Endothelial cell of umbilical vein (primary cell): Measurements from ENCODE around the gene PDAP1. TPM values are rescaled to one million over a fixed set of nuclear protein-coding genes. Genes with fewer than 3 reads are reported as not detected.

Experiments
- BruUV-seq: library from RNA; stranded (reverse); fragments of 400-500 nt; replicated peaks from 2 replicates; lab custom pipeline; 2021; lab: Mats Ljungman, UMichigan
- CTCF ChIA-PET: fragments of 300-600, 350-600 bp; sonication (Branson Sonifier 250); formaldehyde crosslinking; loops from one replicate; lab custom pipeline; 2021; ENCODE audit warnings: antibody characterized with exemption, inconsistent platforms; lab: Charles Lee
- POLR2A ChIA-PET: fragments of 300-600, 350-600 bp; sonication (Branson Sonifier 250); formaldehyde crosslinking; loops from one replicate; lab custom pipeline; 2021; ENCODE audit warnings: antibody characterized with exemption, inconsistent platforms; lab: Charles Lee
- DNase-seq: peaks from one replicate; pipeline ENCODE4 v3.0.0-alpha.2; 2011; ENCODE audit warnings: low read depth, low spot score
- FAIRE-seq: peaks from 2 replicates; lab custom pipeline; 2011; peaks lifted over from hg19 to GRCh38; lab: Jason Lieb, UNC
- H2AFZ ChIP-seq: 2 replicates; pipeline ENCODE4 v1.6.0; 2012; ENCODE audit warnings: low read depth, low read length, control low read depth, inconsistent platforms
- H3K27ac ChIP-seq: 2 replicates; pipeline ENCODE4 v1.5.1; 2011; ENCODE audit warnings: low read depth, mild to moderate bottlenecking, control low read depth, low read length, moderate library complexity; ENCODE audit not compliant: insufficient read depth
- H3K27me3 ChIP-seq, 2 experiments: 2 replicates each; pipeline versions ENCODE4 v1.6.0 to v1.6.1; 2011; ENCODE audit warnings: low read length in 2 of 2, mixed read lengths in 1 of 2; ENCODE audit not compliant: control insufficient read depth in 2 of 2, insufficient read depth in 2 of 2
- H3K36me3 ChIP-seq, 2 experiments: 2 replicates in 1 of 2; 3 replicates in 1 of 2; pipeline ENCODE4 v1.5.1; 2011; ENCODE audit warnings: low read length in 2 of 2, mild to moderate bottlenecking in 1 of 2, moderate library complexity in 1 of 2; ENCODE audit not compliant: control insufficient read depth in 2 of 2, insufficient read depth in 2 of 2; ENCODE audit errors: extremely low read depth in 1 of 2
- H3K4me1 ChIP-seq: 3 replicates; pipeline ENCODE4 v1.5.1; 2011; ENCODE audit warnings: mild to moderate bottlenecking, low read length; ENCODE audit not compliant: control insufficient read depth, insufficient read depth; ENCODE audit errors: extremely low read depth
- H3K4me2 ChIP-seq: 2 replicates; pipeline ENCODE4 v1.6.1; 2011; ENCODE audit warnings: low read length, control low read depth, mixed read lengths; ENCODE audit not compliant: insufficient read depth
- H3K4me3 ChIP-seq, 3 experiments: fragments of 200-600 bp in 1 of 3; sonication (generic), shearing (Covaris generic) in 1 of 3; replicated peaks in 1 of 3; 2 replicates each; pipeline ENCODE4 v1.5.1; 2011 to 2016; ENCODE audit warnings: control low read depth in 3 of 3, low read length in 3 of 3, mild to moderate bottlenecking in 2 of 3, inconsistent platforms in 1 of 3, low read depth in 1 of 3, moderate library complexity in 1 of 3; ENCODE audit not compliant: insufficient read depth in 1 of 3
- H3K79me2 ChIP-seq: 2 replicates; pipeline ENCODE4 v1.6.0; 2012; ENCODE audit warnings: low read length, inconsistent platforms; ENCODE audit not compliant: control insufficient read depth, insufficient read depth
- H3K9ac ChIP-seq: replicated peaks from 2 replicates; pipeline ENCODE3; 2011; ENCODE audit warnings: low read length, control low read depth; ENCODE audit not compliant: insufficient read depth; ENCODE audit errors: extremely low read depth
- H3K9me1 ChIP-seq: replicated peaks from 3 replicates; pipeline ENCODE4 v1.6.0; 2011; ENCODE audit warnings: mild to moderate bottlenecking, low read length; ENCODE audit not compliant: control insufficient read depth, insufficient read depth; ENCODE audit errors: extremely low read depth
- H3K9me3 ChIP-seq: replicated peaks from 2 replicates; pipeline ENCODE4 v1.5.1; 2012; ENCODE audit warnings: low read length, inconsistent platforms; ENCODE audit not compliant: control insufficient read depth, insufficient read depth
- H4K20me1 ChIP-seq: replicated peaks from 2 replicates; pipeline ENCODE3; 2011; ENCODE audit warnings: mild to moderate bottlenecking, low read length; ENCODE audit not compliant: control insufficient read depth, insufficient read depth; ENCODE audit errors: extremely low read depth
- EZH2 ChIP-seq: IDR thresholded peaks from 2 replicates; pipeline ENCODE4 v1.6.1; 2012; ENCODE audit warnings: borderline replicate concordance, low read depth, mild to moderate bottlenecking, moderate library complexity, low read length, inconsistent platforms; ENCODE audit not compliant: severe bottlenecking
- FOS ChIP-seq: IDR thresholded peaks from 2 replicates; pipeline ENCODE4 v1.6.1; 2011; ENCODE audit warnings: mild to moderate bottlenecking, low read length, moderate library complexity, borderline replicate concordance; ENCODE audit not compliant: insufficient read depth
- GATA2 ChIP-seq: IDR thresholded peaks from 2 replicates; pipeline ENCODE4 v1.7.0; 2011; ENCODE audit warnings: low read depth, mild to moderate bottlenecking, moderate library complexity, mixed read lengths, low read length; ENCODE audit not compliant: insufficient read length, insufficient read depth
- JUN ChIP-seq: IDR thresholded peaks from 2 replicates; pipeline ENCODE4 v1.6.1; 2011; ENCODE audit warnings: borderline replicate concordance, low read depth; ENCODE audit not compliant: insufficient read length, insufficient read depth
- MYC ChIP-seq: IDR thresholded peaks from one replicate; pipeline ENCODE4 v1.6.1; 2011; ENCODE audit warnings: mild to moderate bottlenecking, low read depth, low read length
- POLR2A ChIP-seq: IDR thresholded peaks from 2 replicates; pipeline ENCODE4 v1.6.1; 2012; ENCODE audit warnings: low read depth, mild to moderate bottlenecking, control low read depth, low read length
- POLR2AphosphoS5 ChIP-seq: IDR thresholded peaks from 2 replicates; pipeline ENCODE4 v1.6.1; 2012; ENCODE audit warnings: low read depth, mild to moderate bottlenecking, control low read depth, low read length, moderate library complexity; ENCODE audit not compliant: insufficient read depth
- dilution Hi-C: fragments of 300-500 bp; cut with MboI; formaldehyde crosslinking; loops from one replicate; pipeline ENCODE4 v1.15.0; 2019; ENCODE audit warnings: low sequenced_read_pairs; ENCODE audit not compliant: extremely low pct_ligation_motif_present
- intact Hi-C: fragments of 100-400 bp; cut with micrococcal nuclease; formaldehyde crosslinking; loops from one replicate; pipeline ENCODE4 v1.10.0; 2022
- polyA plus RNA-seq, 4 experiments: library from polyadenylated mRNA; depleted of rRNA in 3 of 4; stranded (reverse) in 3 of 4; unstranded in 1 of 4; fragments of >200 nt; gene quantifications; 2 replicates each; pipeline versions ENCODE4 v1.2.1 to v1.2.3, GENCODE V29; 2011 to 2012; ENCODE audit warnings: missing spikeins in 1 of 4
- total RNA-seq: library from RNA; stranded (reverse); gene quantifications from 2 replicates; pipeline ENCODE4 v1.2.3, GENCODE V29; 2021
- TF ChIP-seq, protein P1 (sequence below): IDR thresholded peaks from 2 replicates; pipeline ENCODE4 v1.6.1; 2011; ENCODE audit not compliant: insufficient read depth, insufficient read length
- TF ChIP-seq, protein P2 (sequence below), 2 donors: IDR thresholded peaks; 1 replicate in 1 of 2; 2 replicates in 1 of 2; pipeline ENCODE4 v1.5.1; 2011; ENCODE audit warnings: low read length in 2 of 2, mild to moderate bottlenecking in 2 of 2, moderate library complexity in 2 of 2, control low read depth in 1 of 2, inconsistent platforms in 1 of 2, low read depth in 1 of 2; ENCODE audit not compliant: insufficient read depth in 1 of 2; ENCODE audit errors: extremely low read depth in 1 of 2

Gene PDAP1
- total and polyA plus RNA-seq, 2 donors (not counting 3 experiments of a cell fraction or from before 2014, with no cell fraction given) = 32.6 to 150 TPM

DNA sequence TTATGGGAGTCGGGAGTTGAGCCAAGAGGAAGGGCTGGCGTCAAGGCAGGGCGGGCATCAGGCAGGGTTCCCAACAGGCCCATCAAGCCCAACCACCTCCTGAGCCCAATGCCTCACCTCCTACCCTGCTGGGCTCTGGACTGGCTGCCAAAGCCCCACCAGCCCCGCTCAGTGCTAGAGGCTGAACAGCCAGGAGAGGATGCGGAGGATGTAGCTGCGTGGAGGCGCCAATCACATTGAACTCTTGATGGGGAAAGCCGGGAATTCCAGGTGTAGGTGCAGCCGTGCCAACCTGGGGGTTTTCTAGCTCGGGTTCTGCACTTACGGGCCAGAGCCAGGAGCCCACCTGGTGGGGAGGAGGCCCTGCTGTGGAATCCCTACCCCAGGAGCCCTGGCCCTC is 44.7 kb upstream of the PDAP1 start:
- no peak for DNase-seq
- no peak overlapping the region for H2AFZ ChIP-seq
- CTCF ChIA-PET = no interaction called here
- H3K9me3 ChIP-seq = no peaks in the 10 kb centered on the region
- H3K4me3 ChIP-seq = no peak overlapping the region
- dilution Hi-C loops (no loop called here), intact Hi-C loops (no loop called here)
- TF ChIP-seq EZH2 (no peak), GATA2 (no peak), POLR2AphosphoS5 (no peak), FOS (no peak), MYC (no peak), JUN (no peak), POLR2A (no peak)
- TF ChIP-seq, protein P1, sequence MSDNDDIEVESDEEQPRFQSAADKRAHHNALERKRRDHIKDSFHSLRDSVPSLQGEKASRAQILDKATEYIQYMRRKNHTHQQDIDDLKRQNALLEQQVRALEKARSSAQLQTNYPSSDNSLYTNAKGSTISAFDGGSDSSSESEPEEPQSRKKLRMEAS = no peak
- TF ChIP-seq, protein P2, sequence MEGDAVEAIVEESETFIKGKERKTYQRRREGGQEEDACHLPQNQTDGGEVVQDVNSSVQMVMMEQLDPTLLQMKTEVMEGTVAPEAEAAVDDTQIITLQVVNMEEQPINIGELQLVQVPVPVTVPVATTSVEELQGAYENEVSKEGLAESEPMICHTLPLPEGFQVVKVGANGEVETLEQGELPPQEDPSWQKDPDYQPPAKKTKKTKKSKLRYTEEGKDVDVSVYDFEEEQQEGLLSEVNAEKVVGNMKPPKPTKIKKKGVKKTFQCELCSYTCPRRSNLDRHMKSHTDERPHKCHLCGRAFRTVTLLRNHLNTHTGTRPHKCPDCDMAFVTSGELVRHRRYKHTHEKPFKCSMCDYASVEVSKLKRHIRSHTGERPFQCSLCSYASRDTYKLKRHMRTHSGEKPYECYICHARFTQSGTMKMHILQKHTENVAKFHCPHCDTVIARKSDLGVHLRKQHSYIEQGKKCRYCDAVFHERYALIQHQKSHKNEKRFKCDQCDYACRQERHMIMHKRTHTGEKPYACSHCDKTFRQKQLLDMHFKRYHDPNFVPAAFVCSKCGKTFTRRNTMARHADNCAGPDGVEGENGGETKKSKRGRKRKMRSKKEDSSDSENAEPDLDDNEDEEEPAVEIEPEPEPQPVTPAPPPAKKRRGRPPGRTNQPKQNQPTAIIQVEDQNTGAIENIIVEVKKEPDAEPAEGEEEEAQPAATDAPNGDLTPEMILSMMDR (IDR thresholded peaks at IDR 0.05; ENCODE audit: extremely low read depth in 1 of 2, insufficient read depth in 1 of 2, low read depth in 1 of 2, low read length in 2 of 2) = no peak
- no peak for FAIRE-seq
- no peaks in the 10 kb centered on the region for H3K4me1 ChIP-seq
- no TSS peak for BruUV-seq
- POLR2A ChIA-PET = no interaction called here
- no peak overlapping the region for H3K9ac ChIP-seq
- peaks cover 9 to 69% of the 10 kb centered on the region in 2 experiments for H3K36me3 ChIP-seq
- peaks cover 4% of the 10 kb centered on the region for H3K79me2 ChIP-seq
- H3K27me3 ChIP-seq = no peaks in the 10 kb centered on the region
- H3K4me2 ChIP-seq = no peak overlapping the region
- H4K20me1 ChIP-seq = no peaks in the 10 kb centered on the region
- H3K27ac ChIP-seq = no peak overlapping the region
- H3K9me1 ChIP-seq = no peaks in the 10 kb centered on the region
